SU-DHL-6 (cell line): ENCODE results near the gene CNBP.

Experiments
- EZH2phosphoT487 ChIP-seq: fragments of 200-600 bp; sonication (generic), shearing (Covaris generic); conservative IDR thresholded peaks from 2 replicates; pipeline ENCODE4 v1.6.1; 2018; ENCODE audit warnings: mild to moderate bottlenecking, antibody characterized with exemption, low read length, moderate library complexity, mixed read lengths
- TF ChIP-seq, protein P1 (sequence below): fragments of 200-600 bp; sonication (generic); IDR thresholded peaks from one replicate; pipeline ENCODE4 v1.5.1; 2017; ENCODE audit warnings: antibody characterized with exemption, mild to moderate bottlenecking, low read length, moderate library complexity; ENCODE audit not compliant: insufficient read depth, poor library complexity, severe bottlenecking

DNA sequence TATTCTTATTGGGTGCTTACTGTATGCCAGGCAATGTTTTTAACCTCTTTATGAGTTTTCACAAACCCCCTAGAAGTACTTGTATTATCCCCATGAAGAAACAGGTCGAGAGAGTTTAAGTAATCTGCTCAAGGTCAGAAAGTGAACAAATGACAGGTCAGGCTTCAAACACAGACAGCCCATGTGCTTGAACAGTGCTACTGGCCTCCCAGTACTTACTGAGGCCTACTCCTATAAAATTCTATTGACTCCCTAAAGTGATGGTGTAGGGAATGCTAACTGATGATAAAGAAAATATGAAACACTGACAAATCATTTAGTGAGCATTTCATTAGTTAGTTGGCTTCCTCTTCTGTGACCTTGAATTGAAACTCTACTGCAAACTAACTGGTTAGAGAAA is 4.2 kb upstream of the CNBP start:
- TF ChIP-seq, protein P1, sequence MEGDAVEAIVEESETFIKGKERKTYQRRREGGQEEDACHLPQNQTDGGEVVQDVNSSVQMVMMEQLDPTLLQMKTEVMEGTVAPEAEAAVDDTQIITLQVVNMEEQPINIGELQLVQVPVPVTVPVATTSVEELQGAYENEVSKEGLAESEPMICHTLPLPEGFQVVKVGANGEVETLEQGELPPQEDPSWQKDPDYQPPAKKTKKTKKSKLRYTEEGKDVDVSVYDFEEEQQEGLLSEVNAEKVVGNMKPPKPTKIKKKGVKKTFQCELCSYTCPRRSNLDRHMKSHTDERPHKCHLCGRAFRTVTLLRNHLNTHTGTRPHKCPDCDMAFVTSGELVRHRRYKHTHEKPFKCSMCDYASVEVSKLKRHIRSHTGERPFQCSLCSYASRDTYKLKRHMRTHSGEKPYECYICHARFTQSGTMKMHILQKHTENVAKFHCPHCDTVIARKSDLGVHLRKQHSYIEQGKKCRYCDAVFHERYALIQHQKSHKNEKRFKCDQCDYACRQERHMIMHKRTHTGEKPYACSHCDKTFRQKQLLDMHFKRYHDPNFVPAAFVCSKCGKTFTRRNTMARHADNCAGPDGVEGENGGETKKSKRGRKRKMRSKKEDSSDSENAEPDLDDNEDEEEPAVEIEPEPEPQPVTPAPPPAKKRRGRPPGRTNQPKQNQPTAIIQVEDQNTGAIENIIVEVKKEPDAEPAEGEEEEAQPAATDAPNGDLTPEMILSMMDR = no peak
- TF ChIP-seq EZH2phosphoT487 = no peak
